D721Med (cell line): ENCODE results near the gene IQSEC1.

Source experiments
- DNase-seq: peaks from one replicate; pipeline ENCODE4 v3.0.0; 2011; ENCODE audit warnings: low spot score; ENCODE audit not compliant: insufficient read length
- FAIRE-seq: peaks from 2 replicates; lab custom pipeline; 2011; peaks lifted over from hg19 to GRCh38; lab: Jason Lieb, UNC
- CTCF ChIP-seq: IDR thresholded peaks from 2 replicates; pipeline ENCODE4 v1.5.1; 2012; ENCODE audit warnings: mild to moderate bottlenecking, control low read depth; ENCODE audit not compliant: insufficient read depth; ENCODE audit errors: missing control alignments

IQSEC1 gene

GRCh38 chr3:13058346-13059120, 14.7 kb downstream of the IQSEC1 start:
- DNase-seq: no peak
- no peak for FAIRE-seq
- TF ChIP-seq CTCF: no peak

GRCh38 chr3:13057282-13058040, 15.8 kb downstream of the IQSEC1 start:
- FAIRE-seq: no peak

GRCh38 chr3:13055634-13056033, 17.6 kb downstream of the IQSEC1 start:
- no peak for DNase-seq
- FAIRE-seq: no peak
- no peak for TF ChIP-seq CTCF

More at GRCh38 chr3:13057282-13058040, 15.8 kb downstream of the IQSEC1 start:
- no peak for DNase-seq
- no peak for TF ChIP-seq CTCF

- no peak for FAIRE-seq
- no peak for TF ChIP-seq CTCF
- no peak for DNase-seq
Measured at GRCh38 chr3:13054341-13055285, 18.6 kb downstream of the IQSEC1 start.

GRCh38 chr3:13053893-13054292, 19.3 kb downstream of the IQSEC1 start:
- DNase-seq (no peak), FAIRE-seq (no peak)
- no peak for TF ChIP-seq CTCF

GRCh38 chr3:13053420-13053819, 19.8 kb downstream of the IQSEC1 start:
- TF ChIP-seq CTCF: no peak
- DNase-seq (no peak), FAIRE-seq (no peak)
